Keratinocyte (primary cell): ENCODE measurements around the gene KRT23. TPM values are rescaled to one million over a fixed set of nuclear protein-coding genes. Genes with fewer than 3 reads are reported as not detected.

ENCODE experiments used
- DNase-seq: peaks from one replicate; pipeline ENCODE4 v3.0.0-alpha.2; 2011; ENCODE audit warnings: low read depth, missing footprints, low spot score
- FAIRE-seq: peaks from 2 replicates; lab custom pipeline; 2011; peaks lifted over from hg19 to GRCh38; lab: Jason Lieb, UNC
- H2AFZ ChIP-seq: 2 replicates; pipeline ENCODE4 v1.6.0; 2012; ENCODE audit warnings: low read length, control low read depth, inconsistent platforms; ENCODE audit not compliant: control insufficient read depth
- H3K27ac ChIP-seq: 2 replicates; pipeline ENCODE4 v1.5.1; 2011; ENCODE audit warnings: low read length; ENCODE audit not compliant: control insufficient read depth, insufficient read depth
- H3K27me3 ChIP-seq: 3 replicates; pipeline ENCODE4 v1.6.0; 2011; ENCODE audit warnings: low read length; ENCODE audit not compliant: control insufficient read depth, insufficient read depth; ENCODE audit errors: extremely low read depth
- H3K36me3 ChIP-seq, 2 experiments: 2 replicates in 1 of 2; 3 replicates in 1 of 2; pipeline ENCODE4 v1.5.1; 2011; ENCODE audit warnings: low read length in 2 of 2, mild to moderate bottlenecking in 1 of 2; ENCODE audit not compliant: control insufficient read depth in 2 of 2, insufficient read depth in 2 of 2; ENCODE audit errors: extremely low read depth in 1 of 2
- H3K4me1 ChIP-seq: 3 replicates; pipeline ENCODE4 v1.5.1; 2011; ENCODE audit warnings: low read length; ENCODE audit not compliant: control insufficient read depth, insufficient read depth; ENCODE audit errors: extremely low read depth
- H3K4me2 ChIP-seq: 3 replicates; pipeline ENCODE4 v1.6.0; 2011; ENCODE audit warnings: low read depth, low read length; ENCODE audit not compliant: control insufficient read depth, insufficient read depth; ENCODE audit errors: extremely low read depth
- H3K4me3 ChIP-seq, 3 experiments: fragments of 200-600 bp in 1 of 3; sonication (generic) in 1 of 3; 2 replicates in 2 of 3; 3 replicates in 1 of 3; pipeline ENCODE4 v1.5.1; 2011 to 2016; ENCODE audit warnings: low read length in 3 of 3, mild to moderate bottlenecking in 3 of 3, control low read depth in 2 of 3, inconsistent platforms in 1 of 3, low read depth in 1 of 3, mixed read lengths in 1 of 3, mixed run types in 1 of 3, moderate library complexity in 1 of 3; ENCODE audit not compliant: control insufficient read depth in 2 of 3, insufficient read depth in 2 of 3; ENCODE audit errors: extremely low read depth in 1 of 3
- H3K79me2 ChIP-seq: 2 replicates; pipeline ENCODE4 v1.6.0; 2012; ENCODE audit warnings: low read length; ENCODE audit not compliant: control insufficient read depth, insufficient read depth
- H3K9ac ChIP-seq: 3 replicates; pipeline ENCODE4 v1.6.0; 2011; ENCODE audit warnings: low read length; ENCODE audit not compliant: control insufficient read depth, insufficient read depth; ENCODE audit errors: extremely low read depth
- H3K9me1 ChIP-seq: 3 replicates; pipeline ENCODE4 v1.6.0; 2011; ENCODE audit warnings: low read length; ENCODE audit not compliant: control insufficient read depth, insufficient read depth; ENCODE audit errors: extremely low read depth
- H3K9me3 ChIP-seq: 2 replicates; pipeline ENCODE4 v1.5.1; 2012; ENCODE audit warnings: low read depth, low read length; ENCODE audit not compliant: control insufficient read depth
- H4K20me1 ChIP-seq: 3 replicates; pipeline ENCODE4 v1.6.0; 2011; ENCODE audit warnings: low read length; ENCODE audit not compliant: control insufficient read depth, insufficient read depth; ENCODE audit errors: extremely low read depth
- EZH2 ChIP-seq: IDR thresholded peaks from one replicate; pipeline ENCODE4 v1.6.1; 2012; ENCODE audit warnings: inconsistent platforms, mild to moderate bottlenecking, low read length, moderate library complexity
- dilution Hi-C: fragments of 300-500 bp; cut with MboI; formaldehyde crosslinking; loops from one replicate; pipeline ENCODE4 v1.7.0; 2020; ENCODE audit warnings: low sequenced_read_pairs; ENCODE audit not compliant: extremely low pct_ligation_motif_present
- polyA plus RNA-seq, 5 experiments: library from polyadenylated mRNA; depleted of rRNA in 3 of 5; stranded (reverse) in 3 of 5; stranded (forward) in 1 of 5; unstranded in 1 of 5; fragments of >200 nt; gene quantifications; 1 replicate in 1 of 5; 2 replicates in 3 of 5; 3 replicates in 1 of 5; pipeline versions ENCODE4 v1.2.1 to v1.2.3, GENCODE V29; 2011 to 2012; ENCODE audit warnings: missing spikeins in 2 of 5, low read depth in 1 of 5, low replicate concordance in 1 of 5
- TF ChIP-seq, protein P1 (sequence below), 3 experiments: IDR thresholded peaks in 1 of 3; conservative IDR thresholded peaks in 1 of 3; optimal IDR thresholded peaks in 1 of 3; 2 replicates in 2 of 3; 3 replicates in 1 of 3; pipeline versions ENCODE3 to v1.5.1; 2011; ENCODE audit warnings: low read length in 3 of 3, mild to moderate bottlenecking in 3 of 3, moderate library complexity in 2 of 3, control low read depth in 1 of 3, inconsistent platforms in 1 of 3; ENCODE audit not compliant: insufficient read depth in 2 of 3; ENCODE audit errors: extremely low read depth in 1 of 3

Gene KRT23
- polyA plus RNA-seq, 1 donor (not counting 4 experiments of a cell fraction or from before 2014, with no cell fraction given) = 8.2 TPM

- DNase-seq (no peak), FAIRE-seq (no peak)
- Histone ChIP-seq H4K20me1 (no peaks in the 10 kb centered on the region), H3K79me2 (no peaks in the 10 kb centered on the region), H3K27me3 (no peaks in the 10 kb centered on the region), H3K4me2 (no peak overlapping the region), H3K9me1 (no peaks in the 10 kb centered on the region), H3K4me3 (no peak overlapping the region), H3K9me3 (no peaks in the 10 kb centered on the region), H3K27ac (no peak overlapping the region), H3K36me3 (no peaks in the 10 kb centered on the region), H3K9ac (no peak overlapping the region), H3K4me1 (no peaks in the 10 kb centered on the region), H2AFZ (no peak overlapping the region)
- TF ChIP-seq EZH2 = no peak
- TF ChIP-seq, protein P1, sequence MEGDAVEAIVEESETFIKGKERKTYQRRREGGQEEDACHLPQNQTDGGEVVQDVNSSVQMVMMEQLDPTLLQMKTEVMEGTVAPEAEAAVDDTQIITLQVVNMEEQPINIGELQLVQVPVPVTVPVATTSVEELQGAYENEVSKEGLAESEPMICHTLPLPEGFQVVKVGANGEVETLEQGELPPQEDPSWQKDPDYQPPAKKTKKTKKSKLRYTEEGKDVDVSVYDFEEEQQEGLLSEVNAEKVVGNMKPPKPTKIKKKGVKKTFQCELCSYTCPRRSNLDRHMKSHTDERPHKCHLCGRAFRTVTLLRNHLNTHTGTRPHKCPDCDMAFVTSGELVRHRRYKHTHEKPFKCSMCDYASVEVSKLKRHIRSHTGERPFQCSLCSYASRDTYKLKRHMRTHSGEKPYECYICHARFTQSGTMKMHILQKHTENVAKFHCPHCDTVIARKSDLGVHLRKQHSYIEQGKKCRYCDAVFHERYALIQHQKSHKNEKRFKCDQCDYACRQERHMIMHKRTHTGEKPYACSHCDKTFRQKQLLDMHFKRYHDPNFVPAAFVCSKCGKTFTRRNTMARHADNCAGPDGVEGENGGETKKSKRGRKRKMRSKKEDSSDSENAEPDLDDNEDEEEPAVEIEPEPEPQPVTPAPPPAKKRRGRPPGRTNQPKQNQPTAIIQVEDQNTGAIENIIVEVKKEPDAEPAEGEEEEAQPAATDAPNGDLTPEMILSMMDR (optimal IDR thresholded peaks at IDR 0.05 in 1 of 3, IDR thresholded peaks at IDR 0.05 in 1 of 3, conservative IDR thresholded peaks at IDR 0.05 in 1 of 3; ENCODE audit: extremely low read depth in 1 of 3, insufficient read depth in 2 of 3, low read length in 3 of 3) = no peak
- dilution Hi-C loops = no loop called here
Observed at GRCh38 chr17:40895106-40895730, 42.2 kb downstream of the KRT23 start.

DNA sequence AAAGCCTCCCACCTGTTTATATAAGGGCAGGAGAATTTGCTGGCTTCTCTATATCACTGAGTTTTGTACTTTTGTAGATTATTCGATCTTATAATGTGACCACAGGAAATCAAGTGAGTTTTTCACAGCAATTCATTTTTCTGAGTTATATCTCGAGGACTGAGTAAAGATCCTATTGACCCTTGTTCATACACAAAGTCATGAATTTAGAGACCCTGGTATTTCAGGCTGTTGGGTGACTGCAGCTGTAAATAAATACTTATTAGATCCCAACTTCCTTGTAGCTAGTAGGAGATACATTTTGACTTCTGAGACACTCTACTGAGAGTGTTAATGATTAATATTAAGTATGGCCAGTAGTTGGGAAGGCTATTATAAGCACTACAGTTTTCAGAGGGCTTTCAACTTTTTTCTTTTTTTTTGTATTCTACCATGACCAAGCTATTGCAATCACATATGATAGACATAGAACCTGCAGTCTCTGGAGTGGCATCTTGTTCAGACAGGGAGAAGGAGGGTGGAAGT lies 49.2 kb downstream of the KRT23 start:
- no peaks in the 10 kb centered on the region for H3K9me3 ChIP-seq
- H2AFZ ChIP-seq = no peak overlapping the region
- H3K9me1 ChIP-seq = no peaks in the 10 kb centered on the region
- no peak overlapping the region for H3K4me3 ChIP-seq
- no peak for TF ChIP-seq EZH2
- TF ChIP-seq, protein P1 (optimal IDR thresholded peaks at IDR 0.05 in 1 of 3, IDR thresholded peaks at IDR 0.05 in 1 of 3, conservative IDR thresholded peaks at IDR 0.05 in 1 of 3; ENCODE audit: extremely low read depth in 1 of 3, insufficient read depth in 2 of 3, low read length in 3 of 3) = no peak
- H3K36me3 ChIP-seq = no peaks in the 10 kb centered on the region
- no peaks in the 10 kb centered on the region for H4K20me1 ChIP-seq
- no peak for FAIRE-seq
- no peak overlapping the region for H3K9ac ChIP-seq
- H3K4me2 ChIP-seq = no peak overlapping the region
- peaks cover 4% of the 10 kb centered on the region for H3K27me3 ChIP-seq
- H3K4me1 ChIP-seq = no peaks in the 10 kb centered on the region
- H3K27ac ChIP-seq = no peak overlapping the region
- dilution Hi-C loops = no loop called here
- no peak for DNase-seq
- H3K79me2 ChIP-seq = no peaks in the 10 kb centered on the region
